NCI-H82 (cell line): ENCODE results near the gene NEUROD2.
"Not testable (repeated sequence)": the region's sequence is repeated elsewhere in the genome, so short reads cannot be mapped to it uniquely, and the experiment has no call there.

ENCODE experiments used
- DNase-seq: peaks from one replicate; lab custom pipeline; 2025; lab: John Stamatoyannopoulos, UW

NEUROD2 gene

GRCh38 chr17:39601758-39602532 lies 5.8 kb downstream of the NEUROD2 start:
- no peak for DNase-seq

- no peak for DNase-seq
Observed at GRCh38 chr17:39600997-39601597, 6.6 kb downstream of the NEUROD2 start.

GRCh38 chr17:39600288-39600996 lies 7.3 kb downstream of the NEUROD2 start:
- no peak for DNase-seq

- no peak for DNase-seq
Observed at GRCh38 chr17:39599665-39600231, 8.0 kb downstream of the NEUROD2 start.

- peak; percentile 29 for DNase-seq
Observed at GRCh38 chr17:39599004-39599664, 8.6 kb downstream of the NEUROD2 start.

GRCh38 chr17:39598630-39599003 lies 9.1 kb downstream of the NEUROD2 start:
- DNase-seq, result no peak

GRCh38 chr17:39598047-39598481 lies 9.7 kb downstream of the NEUROD2 start:
- no peak for DNase-seq

GRCh38 chr17:39597372-39598046 lies 10.2 kb downstream of the NEUROD2 start:
- DNase-seq, result peak; percentile 32

GRCh38 chr17:39596543-39597267 lies 11.0 kb downstream of the NEUROD2 start:
- peak; percentile 49 for DNase-seq

- DNase-seq, result no peak
Observed at GRCh38 chr17:39595928-39596510, 11.7 kb downstream of the NEUROD2 start.

- DNase-seq, result no peak
Observed at GRCh38 chr17:39595294-39595693, 12.4 kb downstream of the NEUROD2 start.

- no peak for DNase-seq
Observed at GRCh38 chr17:39593371-39593770, 14.3 kb downstream of the NEUROD2 start.

GRCh38 chr17:39591958-39592954 lies 15.5 kb downstream of the NEUROD2 start:
- peak; percentile 50 for DNase-seq

GRCh38 chr17:39590180-39590579 lies 17.5 kb downstream of the NEUROD2 start:
- not testable (repeated sequence) for DNase-seq

- no peak for DNase-seq
Observed at GRCh38 chr17:39582658-39583057, 25.1 kb downstream of the NEUROD2 start.

- no peak for DNase-seq
Observed at GRCh38 chr17:39581759-39582085, 26.0 kb downstream of the NEUROD2 start.

- no peak for DNase-seq
Observed at GRCh38 chr17:39581071-39581758, 26.5 kb downstream of the NEUROD2 start.

- DNase-seq, result no peak
Observed at GRCh38 chr17:39580082-39580468, 27.6 kb downstream of the NEUROD2 start.
